Hindlimb muscle (tissue), 1 donor: ENCODE measurements around the gene DMXL1. TPM values are rescaled to one million over a fixed set of nuclear protein-coding genes. Genes with fewer than 3 reads are reported as not detected.
A peak's percentile ranks its signal among the peaks of the same experiment; 100 is the strongest.
"Not testable (repeated sequence)": the region's sequence is repeated elsewhere in the genome, so short reads cannot be mapped to it uniquely, and the experiment has no call there.

Experiments used
- DNase-seq: peaks from one replicate; pipeline ENCODE4 v3.0.0-alpha.2; 2013
- polyA plus RNA-seq: library from polyadenylated mRNA; unstranded; fragments of 120-200 nt; gene quantifications from one replicate; pipeline ENCODE4 v1.2.1, GENCODE V29; 2013; ENCODE audit not compliant: insufficient read length

The DMXL1 gene
- polyA plus RNA-seq, 1 donor: 20.1 TPM

DNA sequence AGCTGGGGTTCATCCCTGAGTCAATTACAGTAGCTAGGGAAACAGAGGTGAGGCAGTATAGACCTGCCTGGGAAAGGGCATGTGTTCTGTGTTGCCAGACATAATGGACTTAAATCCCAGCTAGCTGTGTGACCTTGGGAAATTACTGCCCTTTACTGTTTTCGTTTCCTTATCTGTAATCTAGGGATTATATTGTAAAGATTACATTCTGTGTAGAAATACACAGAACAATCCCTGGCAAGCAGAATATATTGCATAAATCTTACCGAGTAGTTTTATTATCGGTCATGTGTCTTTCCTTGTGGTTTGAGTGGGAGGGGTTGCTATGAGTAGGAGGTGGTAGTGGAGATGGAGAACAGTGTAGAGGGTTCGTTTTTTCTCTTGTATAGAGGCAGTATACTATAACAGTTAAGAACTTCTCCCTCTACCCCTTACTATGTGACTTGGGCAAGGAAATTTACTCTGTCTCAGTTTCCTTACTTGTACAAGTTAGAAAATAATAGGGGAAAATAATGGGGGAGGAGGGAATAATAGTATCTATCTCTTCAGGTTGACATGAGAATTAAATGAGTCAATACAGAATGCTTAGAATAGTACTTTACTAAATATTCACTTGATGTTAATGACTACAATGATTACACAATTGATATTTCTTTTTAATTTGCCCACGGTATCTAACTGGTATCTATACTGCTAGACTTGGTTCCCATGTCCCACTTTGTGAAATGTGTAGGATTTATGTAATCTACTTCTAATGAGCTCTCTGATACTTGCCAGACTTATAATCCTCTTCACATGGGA lies 7.1 kb upstream of the DMXL1 start:
- no peak for DNase-seq

DNA sequence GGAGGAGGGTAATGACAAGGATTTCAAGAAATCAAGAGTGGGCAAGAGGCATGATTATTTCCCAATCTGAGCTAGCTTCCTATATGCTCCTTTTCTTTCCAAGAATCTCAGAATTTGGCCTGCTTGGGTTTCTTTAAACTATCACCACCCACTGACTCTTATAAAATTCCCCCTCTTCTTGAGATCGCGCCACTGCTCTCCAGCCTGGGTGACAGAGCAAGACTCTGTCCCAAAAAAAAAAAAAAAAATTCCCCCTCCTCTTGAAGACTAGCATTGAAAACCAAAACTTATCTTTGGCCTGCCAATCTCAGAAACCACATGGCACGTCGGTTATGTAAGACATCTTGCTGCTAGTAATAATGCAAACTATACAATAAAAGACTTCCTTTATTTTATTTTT lies 3.4 kb upstream of the DMXL1 start:
- DNase-seq: no peak

DNA sequence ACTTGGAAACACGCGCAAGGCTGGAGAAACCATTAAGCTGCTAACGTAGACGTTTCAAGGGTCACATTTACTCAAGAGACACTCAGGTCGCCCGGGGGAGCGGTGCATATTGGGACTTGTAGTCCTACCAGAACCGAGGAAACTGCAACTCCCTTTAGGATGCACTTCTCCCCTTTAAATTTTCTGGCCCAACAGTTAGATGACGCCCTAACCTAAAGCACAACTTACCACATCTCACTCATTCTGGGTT lies 384 bp upstream of the DMXL1 start:
- DNase-seq: no peak

DNA sequence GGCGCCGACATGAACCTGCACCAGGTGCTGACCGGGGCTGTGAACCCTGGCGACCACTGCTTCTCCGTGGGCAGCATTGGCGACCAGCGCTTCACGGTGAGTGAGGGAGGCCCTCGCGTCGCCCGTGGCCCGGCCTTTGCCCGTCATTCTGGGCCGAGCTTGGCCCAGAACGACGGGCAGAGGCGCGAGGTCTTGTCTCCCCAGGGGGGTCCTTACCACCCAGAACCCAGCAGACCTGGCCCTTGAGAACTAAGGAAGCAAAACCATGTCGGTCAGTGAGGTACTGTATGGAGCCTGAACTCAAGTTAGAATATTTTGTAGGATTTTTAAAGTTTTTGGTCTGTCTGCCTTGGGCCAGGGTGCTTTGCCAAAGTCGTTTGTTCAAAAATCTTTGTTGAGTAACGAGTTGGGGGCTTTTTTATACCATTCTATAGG lies 691 bp downstream of the DMXL1 start:
- DNase-seq: peak; percentile 53

DNA sequence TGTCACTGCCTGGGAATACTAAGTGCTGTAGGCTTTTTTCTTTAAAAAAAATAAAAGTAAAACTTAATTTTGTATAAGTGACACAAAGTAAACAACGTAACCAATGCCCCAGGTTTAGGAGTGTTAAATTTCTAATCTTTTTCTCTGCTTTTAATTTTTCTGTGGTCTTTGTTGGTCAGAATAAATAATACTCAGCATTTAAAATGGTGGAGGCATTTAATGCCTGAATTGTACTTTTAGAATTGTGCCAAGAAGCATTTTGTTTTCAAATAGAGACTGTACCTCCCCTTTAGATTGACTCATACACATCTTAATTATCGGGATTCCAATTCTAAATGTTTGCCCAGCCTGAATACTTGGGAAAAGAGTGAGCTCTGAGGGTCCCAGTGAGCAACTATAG lies 1.6 kb downstream of the DMXL1 start:
- DNase-seq: no peak

DNA sequence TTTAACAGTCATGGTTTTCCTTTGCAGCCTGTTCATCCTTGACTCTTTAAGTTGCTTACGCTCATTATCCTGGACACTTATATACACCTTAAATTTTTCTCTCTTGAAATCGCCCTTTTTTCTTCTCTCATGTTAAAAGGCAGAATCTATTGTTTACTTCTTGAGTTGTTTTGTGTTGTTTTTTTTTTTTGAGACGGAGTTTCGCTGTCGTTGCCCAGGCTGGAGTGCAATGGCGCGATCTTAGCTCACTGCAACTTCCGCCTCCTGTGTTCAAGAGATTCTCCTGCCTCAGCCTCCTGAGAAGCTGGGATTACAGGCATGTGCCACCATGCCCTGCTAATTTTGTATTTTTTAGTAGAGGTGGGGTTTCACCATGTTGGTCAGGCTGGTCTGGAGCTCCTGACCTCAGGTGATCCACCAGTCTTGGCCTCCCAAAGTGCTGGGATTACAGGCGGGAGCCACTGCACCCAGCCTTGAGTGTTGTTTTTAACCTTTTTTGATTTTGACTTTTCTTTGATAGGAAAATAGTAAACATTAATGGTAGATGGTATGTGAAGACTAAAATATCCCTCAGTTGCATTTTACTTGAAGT lies 3.0 kb downstream of the DMXL1 start:
- DNase-seq: not testable (repeated sequence)

DNA sequence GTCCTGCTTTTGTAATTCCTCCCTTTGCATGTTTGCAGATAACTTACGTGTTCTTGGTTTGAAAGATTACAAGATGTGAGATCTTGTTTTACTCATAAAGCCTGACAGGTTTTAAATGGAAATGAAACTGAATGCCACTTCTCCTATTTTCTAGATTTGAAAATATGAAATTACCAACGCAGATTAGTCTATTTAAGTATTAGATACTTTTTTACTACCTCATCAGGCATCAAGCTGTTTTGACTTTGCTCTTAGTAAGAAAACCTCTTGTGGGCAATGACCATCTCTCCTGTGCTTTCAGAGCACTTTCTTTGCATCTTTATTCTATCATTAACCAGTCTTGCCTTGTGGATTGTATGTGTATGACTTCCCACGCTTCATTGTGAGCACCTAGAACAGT lies 3.5 kb downstream of the DMXL1 start:
- no peak for DNase-seq

DNA sequence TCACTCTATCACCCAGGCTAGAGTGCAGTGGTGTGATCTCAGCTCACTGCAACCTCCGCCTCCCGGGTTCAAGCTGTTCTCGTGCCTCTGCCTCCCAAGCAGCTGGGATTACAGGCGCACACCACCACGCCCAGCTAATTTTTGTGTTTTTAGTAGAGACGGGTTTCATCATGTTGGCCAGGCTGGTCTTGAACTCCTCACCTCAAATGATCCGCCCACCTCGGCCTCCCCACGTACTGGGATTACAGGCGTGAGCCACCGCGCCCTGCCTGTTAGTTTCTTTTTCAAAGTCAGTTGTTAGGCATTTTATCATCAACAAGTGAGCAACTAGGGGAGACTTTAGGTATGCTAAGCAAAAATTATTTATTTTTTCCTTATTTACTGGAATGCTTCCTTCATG lies 4.4 kb downstream of the DMXL1 start:
- DNase-seq: not testable (repeated sequence)

DNA sequence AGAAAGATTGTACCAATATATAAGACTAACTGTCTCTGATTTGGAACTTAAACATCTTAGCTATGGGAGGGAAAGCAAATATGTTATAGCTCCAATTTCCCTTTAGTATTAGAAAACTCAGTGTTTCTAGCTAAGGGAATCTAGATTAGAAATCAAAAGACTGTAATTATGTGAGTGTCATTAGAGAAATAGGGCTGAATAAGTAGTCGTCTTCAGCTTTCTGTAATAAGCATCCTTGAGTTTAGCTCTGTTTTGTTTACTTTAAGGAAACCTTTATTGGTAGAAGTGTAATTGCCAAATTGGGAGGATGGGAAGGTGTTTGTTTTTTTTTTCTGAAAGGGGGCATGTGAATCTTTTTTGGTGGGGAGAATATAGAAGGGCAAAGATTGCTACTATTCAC lies 5.2 kb downstream of the DMXL1 start:
- DNase-seq: no peak

DNA sequence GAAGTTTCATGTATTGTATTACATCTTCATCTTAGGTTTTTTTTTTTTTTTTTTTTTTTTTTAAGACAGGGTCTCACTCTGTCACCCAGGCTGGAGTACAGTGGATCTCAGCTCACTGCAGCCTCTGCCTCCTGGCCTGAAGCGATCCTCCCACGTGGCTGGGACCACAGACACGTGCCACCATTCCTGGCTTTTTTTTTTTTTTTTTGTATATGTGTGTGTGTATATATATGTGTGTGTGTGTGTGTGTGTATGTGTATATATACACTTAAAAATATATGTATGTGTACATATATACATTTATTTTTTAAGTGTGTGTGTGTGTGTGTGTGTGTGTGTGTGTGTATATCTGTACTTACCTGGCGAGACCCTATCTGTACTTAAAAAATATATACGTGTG lies 6.6 kb downstream of the DMXL1 start:
- no peak for DNase-seq

DNA sequence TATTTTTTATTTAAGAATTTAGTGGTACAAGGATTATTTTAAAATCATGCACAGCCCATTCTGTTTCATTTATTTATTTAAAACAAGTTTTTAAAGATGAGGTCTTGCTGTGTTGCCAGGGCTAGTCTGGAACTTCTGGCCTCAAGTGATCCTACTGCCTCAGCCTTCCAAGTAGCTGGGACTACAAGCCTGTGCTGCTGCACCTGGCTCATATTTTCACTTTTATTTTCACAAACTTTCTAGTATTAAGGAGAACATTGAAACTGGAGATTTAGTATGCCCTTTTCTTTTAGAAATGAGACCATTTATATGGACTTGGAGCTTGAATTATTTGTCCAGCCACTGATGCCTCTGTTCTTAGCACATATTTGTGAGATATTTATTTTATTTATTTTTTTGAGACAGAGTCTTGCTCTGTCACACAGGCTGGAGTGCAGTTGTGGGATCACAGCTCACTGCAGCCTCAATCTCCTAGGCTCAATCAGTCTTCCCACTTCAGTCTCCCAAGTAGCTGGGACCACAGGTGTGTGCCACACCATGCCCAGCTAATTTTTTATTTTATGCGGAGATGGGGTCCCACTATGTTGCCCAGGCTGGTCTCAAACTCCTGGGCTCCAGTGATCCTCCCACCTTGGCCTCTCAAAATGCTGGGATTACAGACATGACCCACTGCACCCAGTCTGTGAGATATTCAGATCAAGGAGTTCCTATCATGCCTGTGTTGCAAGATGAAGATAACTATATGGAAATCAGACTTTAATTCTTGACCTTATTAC lies 7.4 kb downstream of the DMXL1 start:
- no peak for DNase-seq

DNA sequence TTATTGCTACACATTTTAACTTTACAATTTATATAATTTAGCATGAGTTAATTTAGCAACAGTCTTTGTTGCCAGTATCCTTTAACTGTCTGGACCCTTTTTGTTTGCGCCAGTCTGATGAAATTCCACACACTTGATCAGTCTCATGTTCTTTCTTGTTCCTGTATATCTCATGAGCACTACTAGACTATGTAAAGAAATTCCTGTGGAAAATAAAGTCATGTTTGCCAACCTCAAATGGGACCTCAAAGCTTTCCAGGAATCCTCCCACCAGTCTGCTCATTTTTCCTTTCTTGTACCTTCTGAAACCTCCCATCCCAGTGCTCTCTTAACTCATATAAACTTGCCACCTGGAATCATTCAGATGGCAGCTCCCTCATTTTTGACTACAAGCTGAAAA lies 8.0 kb downstream of the DMXL1 start:
- DNase-seq: no peak

DNA sequence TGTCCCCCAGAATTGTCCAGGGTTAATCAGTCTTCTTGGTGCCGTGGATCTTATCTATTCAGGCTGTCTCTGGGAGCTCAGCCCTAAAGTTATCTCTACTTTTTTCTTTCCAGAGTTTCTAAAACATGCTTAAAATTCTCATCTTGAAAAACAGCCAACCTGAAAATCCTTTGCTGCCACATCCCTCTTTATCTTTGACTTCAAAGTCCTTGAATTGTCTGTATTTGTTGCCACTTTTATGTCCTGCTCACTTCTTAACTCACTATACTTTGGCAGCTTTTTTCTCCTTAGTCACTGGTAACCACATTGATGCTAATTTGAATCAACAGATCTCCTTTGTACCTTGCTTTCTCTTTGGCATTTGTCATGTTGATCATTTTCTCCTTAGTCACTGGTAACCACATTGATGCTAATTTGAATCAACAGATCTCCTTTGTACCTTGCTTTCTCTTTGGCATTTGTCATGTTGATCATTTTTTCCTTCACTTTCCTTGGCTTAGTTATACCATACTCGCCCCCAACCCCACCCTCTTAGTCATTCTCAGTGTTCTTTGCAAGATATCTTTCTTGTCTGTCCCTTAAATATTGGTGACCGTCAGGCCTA lies 8.5 kb downstream of the DMXL1 start:
- no peak for DNase-seq

DNA sequence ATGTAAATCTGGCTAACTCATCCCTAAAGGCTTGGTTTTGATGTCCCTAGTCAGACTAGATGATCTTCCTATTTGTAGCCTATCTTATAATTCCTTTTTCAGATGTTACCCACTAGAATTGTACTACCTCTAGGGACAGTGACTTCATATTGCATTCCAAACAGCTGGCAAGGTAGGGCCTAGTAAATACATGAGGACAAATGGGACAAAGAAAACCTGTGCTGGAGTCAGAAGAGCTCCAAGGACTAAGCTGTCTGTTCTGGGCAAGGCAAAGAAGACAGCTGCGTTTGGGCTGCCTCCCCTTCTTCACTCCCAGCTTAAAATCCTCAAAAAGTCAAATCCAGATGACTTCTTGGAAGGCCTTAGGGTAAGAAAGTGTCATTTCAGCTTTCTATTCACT lies 10.0 kb downstream of the DMXL1 start:
- DNase-seq: no peak

DNA sequence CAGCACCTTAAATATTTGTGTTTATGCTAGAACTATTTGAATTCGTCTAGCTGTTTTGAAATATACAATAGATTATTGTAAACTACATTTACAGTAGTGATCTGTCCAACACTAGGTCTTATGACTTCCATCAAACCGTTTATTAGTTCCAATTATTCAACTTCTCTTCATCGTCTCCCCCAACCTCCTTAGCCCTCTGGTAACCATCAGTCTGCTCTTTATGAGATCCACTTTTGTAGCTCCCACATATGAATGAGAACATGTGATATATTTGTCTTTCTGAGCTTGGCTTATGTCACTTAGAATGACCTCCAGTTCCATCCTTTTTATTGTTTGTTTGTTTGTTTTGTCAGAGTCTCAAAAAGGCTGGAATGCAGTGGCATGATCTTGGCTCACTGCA lies 11.8 kb downstream of the DMXL1 start:
- DNase-seq: no peak

DNA sequence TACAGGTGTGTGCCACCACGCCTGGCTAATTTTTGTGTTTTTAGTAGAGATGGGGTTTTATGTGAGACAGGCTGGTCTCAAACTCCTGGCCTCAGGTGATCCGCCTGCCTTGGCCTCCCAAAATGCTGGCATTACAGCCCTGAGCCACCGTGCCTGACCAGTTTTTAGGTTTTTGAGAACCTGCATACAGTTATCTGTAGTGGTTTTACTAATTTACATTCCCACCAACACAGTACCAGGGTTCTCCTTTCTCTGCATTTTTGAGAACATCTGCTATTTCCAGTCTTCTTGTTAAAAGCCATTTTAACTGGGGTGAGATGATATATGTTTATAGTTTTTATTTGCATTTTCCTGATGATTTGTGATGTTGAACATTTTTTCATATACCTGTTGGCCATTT lies 12.8 kb downstream of the DMXL1 start:
- DNase-seq: no peak

DNA sequence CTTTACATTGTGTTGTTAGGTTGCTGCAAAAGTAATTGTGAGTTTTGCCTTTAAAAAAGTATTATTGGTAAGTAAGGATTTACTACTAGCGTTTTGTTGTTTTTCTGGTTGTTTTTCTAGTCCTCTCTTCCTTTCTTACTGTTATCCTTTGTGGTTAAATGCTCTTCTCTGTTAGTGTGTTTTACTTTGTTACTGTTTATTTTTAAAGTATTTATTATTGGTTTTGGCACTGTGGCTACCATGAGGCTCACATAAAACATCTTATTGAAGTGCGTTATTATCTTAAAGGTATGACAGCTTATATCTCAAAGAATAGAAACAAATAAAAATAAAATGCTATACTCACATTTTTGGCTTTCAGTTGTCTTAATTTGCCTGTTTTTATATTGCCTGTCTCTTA lies 17.6 kb downstream of the DMXL1 start:
- DNase-seq: no peak

DNA sequence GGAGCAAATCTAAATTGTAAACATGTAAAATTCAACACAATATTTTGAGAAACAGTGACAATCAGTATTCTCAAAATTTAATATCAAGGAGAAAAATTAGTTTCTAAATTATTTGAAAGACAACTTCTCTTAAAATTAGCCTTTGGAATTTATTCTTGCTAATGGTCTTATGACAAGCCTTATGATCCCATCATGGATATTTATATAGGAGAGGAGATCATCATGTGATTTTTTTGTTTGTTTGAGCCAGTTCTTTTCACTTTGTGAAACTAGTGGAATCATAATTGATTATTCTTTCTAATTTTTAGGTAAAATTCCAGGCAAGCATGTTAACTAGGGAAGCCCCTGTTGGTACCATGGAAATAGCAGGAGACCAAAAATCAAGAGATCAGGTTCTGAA lies 24.7 kb downstream of the DMXL1 start:
- no peak for DNase-seq

DNA sequence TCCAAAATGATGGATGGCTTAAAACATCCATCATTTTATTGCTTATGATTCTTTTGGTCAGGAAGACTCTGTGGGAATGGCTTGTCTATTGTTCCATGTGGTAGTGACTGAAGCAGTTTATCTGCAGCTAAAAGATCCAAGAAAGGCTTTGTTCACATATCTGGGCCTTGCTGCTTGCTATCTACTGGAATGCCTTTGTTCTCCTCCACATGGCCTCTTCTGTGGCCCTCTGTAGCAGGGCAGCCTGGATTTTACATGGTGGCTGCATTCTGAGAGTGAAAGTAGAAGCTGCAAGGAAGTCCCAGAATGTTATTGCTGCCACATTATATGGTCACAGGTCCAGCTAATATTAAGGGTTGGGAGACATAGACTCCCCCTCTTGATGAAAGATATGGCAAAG lies 35.1 kb downstream of the DMXL1 start:
- no peak for DNase-seq

DNA sequence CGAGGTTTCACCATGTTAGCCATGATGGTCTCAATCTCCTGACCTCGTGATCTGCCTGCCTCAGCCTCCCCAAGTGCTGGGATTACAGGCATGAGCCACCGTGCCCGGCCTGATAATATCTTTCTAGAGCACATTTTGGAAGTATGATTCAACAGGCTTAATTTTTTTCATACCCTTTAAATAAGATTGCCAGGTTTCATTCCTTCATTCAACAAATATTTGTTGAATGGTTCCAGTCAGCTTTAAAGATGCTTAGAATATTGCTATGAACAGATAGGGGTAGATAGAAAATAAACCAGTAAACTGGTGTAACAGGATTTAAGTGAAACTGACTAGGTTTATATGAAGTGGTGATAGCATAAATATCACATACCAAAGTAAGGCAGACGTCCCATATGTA lies 41.3 kb downstream of the DMXL1 start:
- no peak for DNase-seq

DNA sequence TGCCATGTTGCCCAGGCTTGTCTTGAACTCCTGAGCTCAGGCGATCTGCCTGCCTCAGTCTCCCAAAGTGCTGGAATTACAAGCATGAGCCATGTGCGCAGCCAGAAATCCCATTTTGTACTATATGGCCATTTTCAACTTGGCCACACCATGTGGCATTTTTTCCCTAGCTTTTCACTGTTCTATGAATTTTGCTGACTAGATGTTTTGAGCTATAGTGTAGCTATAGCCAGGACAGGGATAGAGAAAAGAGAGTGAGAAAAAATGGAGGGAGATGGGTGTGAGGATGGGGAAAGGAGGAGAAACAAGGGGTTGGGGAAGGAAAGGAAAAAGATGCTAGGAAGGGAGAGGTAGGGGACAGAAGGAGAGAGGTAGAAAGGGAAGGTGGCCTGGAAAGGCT lies 46.4 kb downstream of the DMXL1 start:
- DNase-seq: no peak

DNA sequence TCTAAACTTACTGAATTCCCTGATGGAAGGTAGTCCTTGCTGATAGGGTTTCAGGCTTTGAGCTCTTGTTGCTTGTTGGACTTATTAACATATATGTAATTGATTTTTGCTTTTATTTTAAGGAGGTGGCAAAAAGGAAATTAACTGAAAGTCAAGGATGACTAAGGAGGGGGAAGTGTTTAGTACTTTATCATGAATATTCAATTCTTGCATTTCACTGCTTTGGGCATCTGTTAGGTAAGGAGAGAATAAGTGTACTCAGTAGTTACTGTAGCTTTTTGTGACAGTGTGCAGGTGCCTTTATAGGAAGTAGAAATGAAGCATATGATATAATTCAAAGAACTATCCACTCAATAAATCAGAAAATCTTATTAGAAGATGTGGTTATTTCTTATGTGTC lies 47.1 kb downstream of the DMXL1 start:
- DNase-seq: no peak

DNA sequence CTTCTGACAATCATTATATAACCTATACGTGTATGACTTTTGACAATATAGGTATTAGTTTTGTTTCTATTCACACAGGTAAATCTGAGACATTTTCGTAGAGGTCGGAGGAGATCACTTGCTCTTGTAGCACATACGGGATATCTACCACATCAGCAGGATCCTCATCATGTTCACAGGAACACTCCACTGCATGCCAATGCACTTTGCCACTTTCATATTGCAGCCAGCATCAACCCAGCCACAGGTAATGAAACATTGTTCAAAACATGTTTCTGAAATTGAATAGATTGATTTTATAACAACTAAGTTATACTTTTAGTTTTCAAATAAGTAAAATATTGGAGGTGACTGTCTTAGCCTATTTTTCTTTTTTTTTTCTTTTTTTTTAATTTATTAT lies 50.0 kb downstream of the DMXL1 start:
- no peak for DNase-seq

DNA sequence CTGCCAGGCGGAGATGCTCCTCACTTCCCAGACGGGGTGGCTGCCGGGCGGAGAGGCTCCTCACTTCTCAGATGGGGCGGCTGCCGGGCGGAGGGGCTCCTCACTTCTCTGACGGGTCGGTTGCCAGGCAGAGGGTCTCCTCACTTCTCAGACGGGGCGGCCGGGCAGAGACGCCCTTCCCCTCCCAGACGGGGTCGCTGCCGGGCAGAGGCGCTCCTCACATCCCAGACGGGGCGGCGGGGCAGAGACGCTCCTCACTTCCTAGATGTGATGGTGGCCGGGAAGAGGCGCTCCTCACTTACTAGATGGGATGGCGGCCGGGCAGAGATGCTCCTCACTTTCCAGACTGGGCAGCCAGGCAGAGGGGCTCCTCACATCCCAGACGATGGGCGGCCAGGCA lies 51.6 kb downstream of the DMXL1 start:
- DNase-seq: not testable (repeated sequence)
